ENCODE measurements around the gene SLC4A1. TPM values are rescaled to one million over a fixed set of nuclear protein-coding genes. Genes with fewer than 3 reads are reported as not detected.

SLC4A1 gene
- total and polyA plus RNA-seq, 2 donors (not counting 3 experiments of a cell fraction or from before 2014, with no cell fraction given), result not detected

- Histone ChIP-seq H3K4me1 (ENCODE audit: control insufficient read depth, extremely low read depth, insufficient read depth, low read length) (no peaks in the 10 kb centered on the region), H3K79me2 (ENCODE audit: control insufficient read depth, insufficient read depth, low read length) (no peaks in the 10 kb centered on the region), H3K4me2 (ENCODE audit: insufficient read depth, low read length) (no peak overlapping the region), H3K9me1 (replicated peaks; ENCODE audit: control insufficient read depth, extremely low read depth, insufficient read depth, low read length) (no peaks in the 10 kb centered on the region), H3K27me3 (ENCODE audit: control insufficient read depth in 2 of 2, insufficient read depth in 2 of 2, low read length in 2 of 2) (peaks cover 28 to 32% of the 10 kb centered on the region in 2 experiments), H4K20me1 (replicated peaks; ENCODE audit: control insufficient read depth, extremely low read depth, insufficient read depth, low read length) (no peaks in the 10 kb centered on the region), H3K36me3 (ENCODE audit: control insufficient read depth in 2 of 2, extremely low read depth in 1 of 2, insufficient read depth in 2 of 2, low read length in 2 of 2) (no peaks in the 10 kb centered on the region), H3K9me3 (replicated peaks; ENCODE audit: control insufficient read depth, insufficient read depth, low read length) (no peaks in the 10 kb centered on the region), H3K4me3 (replicated peaks in 1 of 3; ENCODE audit: insufficient read depth in 1 of 3, low read depth in 1 of 3, low read length in 3 of 3) (no peak overlapping the region), H3K9ac (replicated peaks; ENCODE audit: extremely low read depth, insufficient read depth, low read length) (no peak overlapping the region), H2AFZ (ENCODE audit: low read depth, low read length) (no peak overlapping the region), H3K27ac (ENCODE audit: insufficient read depth, low read depth, low read length) (no peak overlapping the region)
- BruUV-seq (replicated peaks), result no TSS peak
- ChIA-PET POLR2A (no interaction called here), CTCF (interaction anchor here (1.1 to 1.7 kb wide), 3 partner anchors 10 to 100 kb away, joined by 3 to 6 read pairs (median 4); no protein-coding TSS in a partner anchor)
- DNase-seq (ENCODE audit: low read depth, low spot score), result no peak
- TF ChIP-seq POLR2A (IDR thresholded peaks at IDR 0.05; ENCODE audit: low read depth, low read length) (no peak), MYC (IDR thresholded peaks at IDR 0.05; ENCODE audit: low read depth, low read length) (no peak), EZH2 (IDR thresholded peaks at IDR 0.05; ENCODE audit: borderline replicate concordance, low read depth, low read length, severe bottlenecking) (no peak), FOS (IDR thresholded peaks at IDR 0.05; ENCODE audit: borderline replicate concordance, insufficient read depth, low read length) (no peak), POLR2AphosphoS5 (IDR thresholded peaks at IDR 0.05; ENCODE audit: insufficient read depth, low read depth, low read length) (no peak), JUN (IDR thresholded peaks at IDR 0.05; ENCODE audit: borderline replicate concordance, insufficient read depth, insufficient read length, low read depth) (no peak)
- TF ChIP-seq, protein P1, sequence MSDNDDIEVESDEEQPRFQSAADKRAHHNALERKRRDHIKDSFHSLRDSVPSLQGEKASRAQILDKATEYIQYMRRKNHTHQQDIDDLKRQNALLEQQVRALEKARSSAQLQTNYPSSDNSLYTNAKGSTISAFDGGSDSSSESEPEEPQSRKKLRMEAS (IDR thresholded peaks at IDR 0.05; ENCODE audit: insufficient read depth, insufficient read length), result no peak
- dilution Hi-C loops (cut with MboI; ENCODE audit: extremely low pct_ligation_motif_present, low sequenced_read_pairs), result no loop called here
- intact Hi-C loops (cut with micrococcal nuclease), result no loop called here
- FAIRE-seq, result no peak
Observed at GRCh38 chr17:44310188-44310587, 42.3 kb upstream of the SLC4A1 start.

DNA sequence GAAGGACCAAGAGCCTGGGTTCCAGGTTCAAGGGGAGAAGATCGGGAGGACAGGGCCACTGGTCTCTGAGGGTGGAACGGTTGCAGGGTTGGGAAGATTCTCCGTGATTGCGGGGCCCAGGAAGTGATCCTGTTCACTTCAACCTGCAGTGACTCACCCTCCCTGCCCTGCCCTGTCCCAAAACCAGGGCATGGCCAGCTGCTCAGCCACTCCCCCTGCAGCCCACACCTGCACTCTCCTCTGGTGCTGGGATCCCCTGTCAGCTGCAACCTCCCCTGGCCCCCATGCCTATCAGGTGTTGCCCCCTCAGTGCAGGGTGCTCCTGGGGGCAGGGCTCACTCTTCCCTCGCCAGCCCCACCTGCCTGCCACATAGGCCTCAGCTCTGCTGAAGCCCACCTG, 41.5 kb upstream of the SLC4A1 start:
- H3K4me1 ChIP-seq (ENCODE audit: control insufficient read depth, extremely low read depth, insufficient read depth, low read length), result no peaks in the 10 kb centered on the region
- no peak overlapping the region for H2AFZ ChIP-seq (ENCODE audit: low read depth, low read length)
- FAIRE-seq, result no peak
- H4K20me1 ChIP-seq (replicated peaks; ENCODE audit: control insufficient read depth, extremely low read depth, insufficient read depth, low read length), result no peaks in the 10 kb centered on the region
- BruUV-seq (replicated peaks), result no TSS peak
- no peak overlapping the region for H3K27ac ChIP-seq (ENCODE audit: insufficient read depth, low read depth, low read length)
- no peaks in the 10 kb centered on the region for H3K79me2 ChIP-seq (ENCODE audit: control insufficient read depth, insufficient read depth, low read length)
- no peak for DNase-seq (ENCODE audit: low read depth, low spot score)
- TF ChIP-seq POLR2AphosphoS5 (IDR thresholded peaks at IDR 0.05; ENCODE audit: insufficient read depth, low read depth, low read length), result no peak
- TF ChIP-seq POLR2A (IDR thresholded peaks at IDR 0.05; ENCODE audit: low read depth, low read length), result no peak
- no peak for TF ChIP-seq JUN (IDR thresholded peaks at IDR 0.05; ENCODE audit: borderline replicate concordance, insufficient read depth, insufficient read length, low read depth)
- TF ChIP-seq EZH2 (IDR thresholded peaks at IDR 0.05; ENCODE audit: borderline replicate concordance, low read depth, low read length, severe bottlenecking), result no peak
- TF ChIP-seq MYC (IDR thresholded peaks at IDR 0.05; ENCODE audit: low read depth, low read length), result no peak
- no peak for TF ChIP-seq GATA2 (IDR thresholded peaks at IDR 0.05; ENCODE audit: insufficient read depth, insufficient read length, low read depth, low read length)
- TF ChIP-seq, protein P1 (IDR thresholded peaks at IDR 0.05; ENCODE audit: insufficient read depth, insufficient read length), result no peak
- TF ChIP-seq FOS (IDR thresholded peaks at IDR 0.05; ENCODE audit: borderline replicate concordance, insufficient read depth, low read length), result no peak
- TF ChIP-seq CTCF (IDR thresholded peaks at IDR 0.05; ENCODE audit: extremely low read depth in 1 of 2, insufficient read depth in 1 of 2, low read depth in 1 of 2, low read length in 2 of 2), result no peak
- H3K9me1 ChIP-seq (replicated peaks; ENCODE audit: control insufficient read depth, extremely low read depth, insufficient read depth, low read length), result no peaks in the 10 kb centered on the region
- no peak overlapping the region for H3K4me2 ChIP-seq (ENCODE audit: insufficient read depth, low read length)
- no peak overlapping the region for H3K4me3 ChIP-seq (replicated peaks in 1 of 3; ENCODE audit: insufficient read depth in 1 of 3, low read depth in 1 of 3, low read length in 3 of 3)
- H3K9ac ChIP-seq (replicated peaks; ENCODE audit: extremely low read depth, insufficient read depth, low read length), result no peak overlapping the region
- dilution Hi-C loops (cut with MboI; ENCODE audit: extremely low pct_ligation_motif_present, low sequenced_read_pairs) (no loop called here), intact Hi-C loops (cut with micrococcal nuclease) (loop anchor here (5.0 kb wide), 1 partner anchor 87 kb away; no protein-coding TSS in a partner anchor)
- ChIA-PET CTCF (interaction anchor here (0.5 to 1.7 kb wide), 4 partner anchors 9 to 99 kb away, joined by 3 to 6 read pairs (median 4); no protein-coding TSS in a partner anchor), POLR2A (no interaction called here)
- no peaks in the 10 kb centered on the region for H3K9me3 ChIP-seq (replicated peaks; ENCODE audit: control insufficient read depth, insufficient read depth, low read length)
- H3K27me3 ChIP-seq (ENCODE audit: control insufficient read depth in 2 of 2, insufficient read depth in 2 of 2, low read length in 2 of 2), result peaks cover 23 to 27% of the 10 kb centered on the region in 2 experiments
- H3K36me3 ChIP-seq (ENCODE audit: control insufficient read depth in 2 of 2, extremely low read depth in 1 of 2, insufficient read depth in 2 of 2, low read length in 2 of 2), result no peaks in the 10 kb centered on the region

Data from endothelial cell of umbilical vein (primary cell).